HG03457 (cell line): ENCODE results near the gene UGT2B11.
"Not testable (repeated sequence)": the region's sequence is repeated elsewhere in the genome, so short reads cannot be mapped to it uniquely, and the experiment has no call there.

ENCODE experiments used
- ATAC-seq: cut with Tn5 transposase; IDR thresholded peaks from one replicate; pipeline ENCODE4 v1.9.1; 2021; ENCODE audit warnings: moderate number of reproducible peaks; ENCODE audit not compliant: unreplicated experiment

Gene UGT2B11

GRCh38 chr4:69214716-69215115 lies at the start of gene UGT2B11:
TSS of gene UGT2B11 (minus strand) at chr4:69214748. CDS start at chr4:69214722, 26 bp downstream.
- no peak for ATAC-seq

DNA sequence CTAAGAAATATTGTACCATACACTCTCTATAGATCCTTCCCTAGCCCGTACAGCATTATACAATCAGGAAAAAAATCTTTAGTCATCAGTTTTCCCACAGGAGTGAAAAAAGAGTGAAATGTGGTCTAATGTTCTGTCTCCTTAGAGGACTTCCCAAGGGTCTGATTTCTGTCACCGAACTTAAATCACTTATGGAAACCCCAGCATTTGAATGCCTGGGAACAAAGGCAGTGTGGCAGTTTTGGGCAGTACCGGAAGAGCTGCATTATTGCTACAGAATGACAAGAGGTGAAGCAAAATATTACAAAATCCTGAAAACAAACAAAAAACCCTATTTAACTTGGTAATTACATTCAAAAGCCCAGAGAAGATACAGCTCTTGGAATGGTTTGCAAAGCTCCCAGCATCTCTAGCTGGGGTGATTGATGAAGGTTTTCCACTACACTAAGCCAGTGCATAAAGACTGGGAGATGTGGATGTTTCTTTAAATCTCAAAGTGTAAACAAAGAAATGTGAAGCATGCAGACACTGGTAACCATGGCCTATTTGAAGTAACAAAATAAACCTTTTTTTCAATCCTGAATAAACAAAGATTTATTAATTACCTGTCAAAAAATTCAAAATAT lies 38.7 kb upstream of the UGT2B11 start:
- ATAC-seq: not testable (repeated sequence)

DNA sequence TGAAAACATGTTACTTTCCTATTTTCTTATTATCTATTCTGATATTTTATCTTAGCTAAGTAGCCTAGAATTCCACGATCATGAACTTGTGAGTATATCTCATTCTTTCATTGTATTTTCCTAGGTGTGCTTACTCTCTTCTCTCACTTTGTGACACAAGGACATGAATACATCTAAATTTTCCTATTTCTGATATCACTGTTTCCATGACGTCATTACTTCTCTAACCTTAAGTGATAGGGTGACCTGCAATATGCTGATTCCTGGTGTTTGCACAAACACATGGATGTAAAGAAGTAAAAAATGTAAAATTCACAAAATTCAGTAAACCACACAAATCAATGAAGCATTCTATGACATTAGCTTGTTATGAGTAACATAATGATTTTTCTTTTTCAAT lies 36.3 kb upstream of the UGT2B11 start:
- ATAC-seq: not testable (repeated sequence)

GRCh38 chr4:69242562-69243240 lies 28.2 kb upstream of the UGT2B11 start:
- not testable (repeated sequence) for ATAC-seq

- ATAC-seq: not testable (repeated sequence)
These were observed 27.2 kb upstream of the UGT2B11 start for GRCh38 chr4:69241746-69242145.

GRCh38 chr4:69240787-69241186 lies 26.2 kb upstream of the UGT2B11 start:
- ATAC-seq: not testable (repeated sequence)

DNA sequence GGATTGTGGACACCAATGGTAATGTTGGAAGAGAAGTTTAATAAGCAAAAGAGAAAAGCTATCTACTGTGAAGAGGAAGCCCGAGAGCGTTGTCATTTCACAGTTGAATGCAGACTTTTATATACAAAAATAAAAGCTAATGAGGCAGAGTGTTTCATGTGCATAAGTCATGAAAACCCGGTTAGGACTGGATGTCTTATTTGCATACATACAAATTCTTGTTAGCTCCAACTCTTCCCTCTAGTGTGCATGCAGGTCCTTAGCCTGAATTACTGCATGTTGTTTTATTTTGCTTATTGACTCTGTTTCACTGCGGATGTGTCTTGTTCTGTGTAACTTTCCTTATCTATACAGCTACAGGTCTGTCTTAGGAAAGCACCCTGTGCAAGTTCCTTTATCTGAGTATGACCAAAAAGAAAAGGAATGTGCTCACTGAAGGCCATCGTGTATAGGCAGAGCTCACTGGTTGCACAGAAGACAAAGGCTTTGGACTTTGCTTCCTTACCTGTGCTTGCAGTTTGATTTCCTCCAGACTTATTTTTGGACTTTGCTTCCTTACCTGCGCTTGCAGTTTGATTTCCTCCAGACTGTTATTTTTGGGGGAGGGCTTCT lies 25.1 kb upstream of the UGT2B11 start:
- ATAC-seq: no peak

GRCh38 chr4:69239092-69239491 lies 24.5 kb upstream of the UGT2B11 start:
- no peak for ATAC-seq

DNA sequence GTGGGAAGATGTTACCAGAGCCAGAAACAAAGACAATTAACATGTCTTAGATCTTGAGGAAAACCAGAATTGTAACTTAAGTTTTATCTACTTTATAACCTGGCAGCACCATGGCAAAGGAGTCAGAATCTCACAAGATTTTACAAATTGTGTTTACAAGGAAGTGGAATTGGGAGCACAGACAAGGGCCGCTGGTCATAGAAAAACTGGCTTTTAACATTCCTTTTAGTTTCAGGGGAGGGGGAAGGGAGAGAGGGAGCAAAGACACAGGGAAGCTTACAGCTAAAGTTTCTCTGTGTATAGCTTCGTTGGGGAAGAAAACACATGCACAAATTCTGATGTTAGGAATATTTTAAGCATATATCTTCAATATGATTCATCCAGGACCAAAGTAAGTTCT lies 10.3 kb upstream of the UGT2B11 start:
- ATAC-seq: no peak

DNA sequence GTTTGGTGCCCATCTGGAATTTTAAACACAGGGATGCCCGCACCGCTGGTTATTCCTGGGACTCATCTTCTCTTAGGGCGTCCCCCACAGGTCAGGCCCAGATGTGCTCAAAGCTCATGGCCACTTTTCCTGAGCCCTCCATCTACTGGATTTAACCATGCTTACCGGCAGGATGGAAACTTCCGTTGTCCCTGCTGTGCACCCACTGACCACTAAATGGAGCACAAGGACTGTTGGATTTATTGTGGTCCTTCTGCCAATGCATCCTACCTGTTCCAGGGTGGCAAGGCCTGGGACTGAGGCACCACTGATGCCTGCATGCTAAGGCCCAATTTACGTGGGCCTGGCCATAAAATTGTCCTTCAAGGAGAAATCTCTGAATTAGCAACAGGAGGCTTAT lies 8.7 kb upstream of the UGT2B11 start:
- not testable (repeated sequence) for ATAC-seq

DNA sequence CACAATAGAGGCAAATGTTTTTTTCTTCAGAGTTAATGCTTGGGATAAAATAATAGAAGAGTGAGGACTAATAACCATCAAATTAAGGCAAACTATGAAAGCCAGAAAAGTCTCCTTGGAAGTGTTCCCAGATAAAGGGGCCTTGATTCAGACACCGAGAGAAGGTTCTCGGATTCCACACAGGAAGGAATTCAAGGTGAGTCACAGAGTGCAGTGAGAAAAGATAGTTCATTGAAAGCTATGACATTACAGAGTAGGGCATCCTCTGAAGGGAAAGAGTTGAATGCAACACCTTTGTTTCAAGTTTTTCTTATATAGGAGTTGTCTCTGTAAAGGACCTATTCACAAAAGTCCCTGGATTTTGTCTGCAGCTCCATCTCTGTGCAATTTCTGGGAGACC lies 3.9 kb upstream of the UGT2B11 start:
- ATAC-seq: not testable (repeated sequence)

DNA sequence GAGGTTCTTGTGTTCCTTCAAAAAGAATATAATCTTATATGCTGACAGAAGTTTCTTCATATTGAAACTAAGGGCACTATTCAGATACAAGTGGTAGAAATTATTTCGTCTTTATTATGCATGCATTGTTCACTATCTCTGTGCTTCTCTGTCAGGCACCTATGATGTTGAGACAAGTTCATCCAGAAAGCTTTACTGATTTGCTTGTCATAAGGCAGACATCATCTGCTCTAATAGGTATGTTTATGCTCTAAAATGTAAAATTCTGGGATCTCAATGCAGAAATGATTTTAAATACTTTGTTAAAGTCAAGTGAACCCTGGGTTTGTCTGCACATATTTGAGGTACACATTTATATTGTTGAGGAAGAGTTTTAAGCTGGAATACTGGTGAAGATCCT lies 3.6 kb downstream of the UGT2B11 start:
- ATAC-seq: no peak

- ATAC-seq: not testable (repeated sequence)
These were observed 16.0 kb downstream of the UGT2B11 start for GRCh38 chr4:69198506-69198905.

DNA sequence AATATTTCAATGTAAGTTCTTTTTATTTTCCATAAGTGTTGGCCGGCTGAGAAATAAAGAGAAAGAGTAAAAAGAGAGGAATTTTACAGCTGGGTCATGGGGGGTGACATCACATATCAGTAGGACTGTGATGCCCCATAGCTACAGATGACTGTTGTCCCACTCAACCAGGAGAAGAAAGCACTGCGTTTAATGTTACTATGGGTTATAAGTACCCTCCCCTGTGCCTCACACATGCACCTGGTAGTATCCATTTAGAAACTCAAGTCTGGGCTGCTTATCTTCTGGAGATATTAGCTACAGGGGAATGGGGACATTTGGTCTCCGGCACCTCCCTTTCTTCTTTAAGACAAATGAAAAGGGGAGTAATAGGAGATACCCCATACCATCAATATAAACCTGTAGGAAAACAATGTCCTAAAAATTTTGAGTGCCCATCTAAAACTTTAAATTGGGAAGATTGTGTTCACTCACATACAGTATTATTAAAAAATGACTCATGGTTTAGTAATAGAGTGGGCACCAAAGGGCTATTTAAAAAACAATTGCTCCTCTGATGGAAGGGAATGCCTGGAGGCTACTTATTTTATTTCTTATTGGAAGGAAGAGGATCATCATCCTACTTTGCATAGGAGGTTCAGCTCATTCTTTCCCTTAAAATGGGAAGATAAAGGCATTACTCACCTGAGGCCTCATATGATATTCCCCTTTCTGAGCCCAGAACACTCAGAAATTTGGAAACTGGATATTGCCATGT lies 18.2 kb downstream of the UGT2B11 start:
- no peak for ATAC-seq

- ATAC-seq: no peak
These were observed 20.4 kb downstream of the UGT2B11 start for GRCh38 chr4:69194166-69194565.

- not testable (repeated sequence) for ATAC-seq
These were observed 22.6 kb downstream of the UGT2B11 start for GRCh38 chr4:69191905-69192304.

- ATAC-seq: not testable (repeated sequence)
These were observed 23.9 kb downstream of the UGT2B11 start for GRCh38 chr4:69190621-69191020.

DNA sequence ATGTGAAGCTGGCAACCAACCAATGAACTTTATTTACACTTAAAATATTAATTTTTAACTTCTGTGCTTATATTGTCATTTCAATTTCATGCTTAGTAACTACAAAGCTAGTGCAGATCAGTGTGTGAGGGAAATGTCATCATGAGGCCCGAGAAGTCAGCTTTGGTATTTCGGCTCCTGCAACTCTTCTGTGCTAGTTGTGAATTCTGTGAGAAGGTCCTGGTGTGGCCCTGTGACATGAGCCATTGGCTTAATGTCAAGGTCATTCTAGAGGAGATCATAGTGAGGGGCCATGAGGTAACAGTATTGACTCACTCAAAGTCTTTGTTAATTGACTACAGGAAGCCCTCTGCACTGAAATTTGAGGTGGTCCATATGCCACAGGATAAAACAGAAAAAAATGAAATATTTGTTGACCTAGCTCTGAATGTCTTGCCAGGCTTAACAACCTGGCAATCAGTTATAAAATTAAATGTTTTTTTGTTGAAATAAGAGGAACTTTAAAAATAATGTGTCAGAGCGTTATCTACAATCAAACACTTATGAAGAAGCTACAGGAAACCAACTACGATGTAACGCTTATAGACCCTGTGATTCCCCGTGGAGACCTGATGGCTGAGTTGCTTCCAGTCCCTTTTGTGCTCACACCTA lies 32.9 kb downstream of the UGT2B11 start:
- not testable (repeated sequence) for ATAC-seq

- ATAC-seq: not testable (repeated sequence)
These were observed 34.7 kb downstream of the UGT2B11 start for GRCh38 chr4:69179817-69180216.

GRCh38 chr4:69178751-69179205 lies 35.8 kb downstream of the UGT2B11 start:
- not testable (repeated sequence) for ATAC-seq
